ENCODE results near the gene GGACT.

GRCh38 chr13:100563779-100564178, 24.8 kb downstream of the GGACT start:
- TF ChIP-seq CTCF (IDR thresholded peaks at IDR 0.05) (no peak), POLR2AphosphoS5 (IDR thresholded peaks at IDR 0.05) (no peak), POLR2A (IDR thresholded peaks at IDR 0.05) (no peak)

All from gastroesophageal sphincter (tissue), 3 donors.